Right renal pelvis (tissue), 4 donors: ENCODE data around the gene SLC6A12. TPM values are rescaled to one million over a fixed set of nuclear protein-coding genes. Genes with fewer than 3 reads are reported as not detected.
"Not testable (repeated sequence)": the region's sequence is repeated elsewhere in the genome, so short reads cannot be mapped to it uniquely, and the experiment has no call there.

ENCODE experiments used
- DNase-seq, 4 donors: peaks; one replicate each; pipeline ENCODE4 v3.0.0-alpha.2; 2013; ENCODE audit warnings: low read depth in 4 of 4, low spot score in 3 of 4, missing footprints in 1 of 4
- polyA plus RNA-seq, 4 donors: library from polyadenylated mRNA; unstranded; fragments of 120-200 nt; gene quantifications; one replicate each; pipeline ENCODE4 v1.2.1, GENCODE V29; 2013; ENCODE audit not compliant: insufficient read length in 4 of 4

The SLC6A12 gene
- polyA plus RNA-seq, 4 donors = 14.0 to 18.5 (median 15.3) TPM

GRCh38 chr12:202081-202731 lies 11.8 kb downstream of the SLC6A12 start:
- no peak for DNase-seq

- no peak for DNase-seq
Observed at GRCh38 chr12:201361-201760, 12.6 kb downstream of the SLC6A12 start.

GRCh38 chr12:198705-199104 lies 15.3 kb downstream of the SLC6A12 start:
- DNase-seq = no peak

GRCh38 chr12:197911-198695 lies 15.9 kb downstream of the SLC6A12 start:
- DNase-seq = no peak

- no peak for DNase-seq
Observed at GRCh38 chr12:197347-197746, 16.6 kb downstream of the SLC6A12 start.

GRCh38 chr12:196436-196835 lies 17.5 kb downstream of the SLC6A12 start:
- no peak for DNase-seq

GRCh38 chr12:195951-196350 lies 18.0 kb downstream of the SLC6A12 start:
- DNase-seq = no peak

GRCh38 chr12:195156-195555 lies 18.8 kb downstream of the SLC6A12 start:
- DNase-seq = no peak

GRCh38 chr12:194276-194675 lies 19.7 kb downstream of the SLC6A12 start:
- DNase-seq = no peak

DNA sequence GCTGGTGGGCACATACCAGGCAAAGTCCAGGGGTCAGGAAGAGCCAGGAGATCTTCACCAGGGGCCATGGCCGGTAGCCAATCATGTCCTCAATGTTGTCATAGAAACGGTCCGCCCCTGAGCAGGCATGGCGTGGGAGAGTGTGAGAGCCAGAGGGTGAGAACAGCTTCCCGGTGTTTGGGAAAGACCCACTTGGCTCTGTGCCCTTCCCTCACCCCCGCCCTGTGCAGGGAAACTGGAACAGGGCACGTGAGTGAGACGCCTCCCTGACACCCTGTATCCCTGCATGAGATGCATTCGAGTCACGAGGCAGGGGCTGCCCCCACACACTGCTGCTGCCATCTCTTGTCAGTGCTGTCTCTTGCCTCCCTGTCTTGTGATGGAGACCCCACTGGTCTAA lies 20.7 kb downstream of the SLC6A12 start:
- no peak for DNase-seq

DNA sequence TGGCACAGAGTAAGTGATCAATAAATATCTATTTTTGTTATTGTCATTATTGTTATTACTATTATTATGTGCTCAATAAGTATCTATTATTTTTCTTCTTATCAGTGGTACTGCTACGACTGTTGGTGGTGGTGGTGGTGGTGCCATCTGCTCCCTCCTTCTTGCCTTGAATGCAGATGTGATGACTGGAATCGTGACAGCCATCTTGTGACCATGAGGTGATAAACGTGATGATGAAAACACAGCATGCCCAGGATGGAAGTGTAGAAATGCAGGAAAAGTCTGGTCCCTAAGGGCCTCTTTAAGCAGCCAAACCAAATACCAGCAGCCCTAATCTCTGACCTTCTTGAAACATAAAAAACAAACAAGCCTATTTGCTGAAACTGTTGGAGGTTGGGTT lies 22.4 kb downstream of the SLC6A12 start:
- DNase-seq = no peak

DNA sequence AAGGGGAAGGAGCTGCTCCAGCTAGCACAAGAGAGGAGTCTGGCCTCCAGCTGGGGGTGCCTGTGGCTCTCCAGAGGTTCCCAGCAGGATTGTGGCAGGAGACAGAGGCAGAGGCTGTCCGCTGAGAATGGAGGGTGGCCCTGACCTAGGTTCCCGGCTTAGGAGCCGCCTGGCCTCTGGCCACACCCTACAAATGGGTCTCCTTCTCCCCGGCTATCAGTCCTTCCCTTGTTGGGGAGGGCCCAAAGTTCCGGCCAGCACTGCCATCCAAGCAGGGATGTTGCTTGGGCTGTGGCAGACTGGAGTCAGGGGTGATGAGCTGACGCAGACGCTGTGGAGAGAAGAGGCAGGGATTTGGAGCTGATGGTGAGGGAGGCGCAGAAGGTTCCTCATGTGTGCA lies 23.1 kb downstream of the SLC6A12 start:
- no peak for DNase-seq

DNA sequence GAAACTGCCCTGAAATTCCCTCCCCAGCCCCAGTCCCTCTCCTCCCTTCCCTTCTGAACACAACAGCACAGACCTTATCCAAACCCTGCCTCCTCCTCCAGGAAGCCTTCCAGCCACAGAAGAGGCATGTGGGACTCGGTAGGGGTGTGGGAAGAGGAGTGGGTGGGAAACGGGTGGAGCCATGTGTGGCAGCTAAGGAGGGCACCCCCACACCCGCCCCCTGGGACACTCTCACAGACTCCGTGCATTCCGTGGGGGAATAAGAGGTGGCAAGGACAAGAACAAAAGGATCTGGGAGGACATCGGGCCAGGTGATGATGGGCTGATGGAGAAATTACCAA lies 24.4 kb downstream of the SLC6A12 start:
- DNase-seq = no peak

DNA sequence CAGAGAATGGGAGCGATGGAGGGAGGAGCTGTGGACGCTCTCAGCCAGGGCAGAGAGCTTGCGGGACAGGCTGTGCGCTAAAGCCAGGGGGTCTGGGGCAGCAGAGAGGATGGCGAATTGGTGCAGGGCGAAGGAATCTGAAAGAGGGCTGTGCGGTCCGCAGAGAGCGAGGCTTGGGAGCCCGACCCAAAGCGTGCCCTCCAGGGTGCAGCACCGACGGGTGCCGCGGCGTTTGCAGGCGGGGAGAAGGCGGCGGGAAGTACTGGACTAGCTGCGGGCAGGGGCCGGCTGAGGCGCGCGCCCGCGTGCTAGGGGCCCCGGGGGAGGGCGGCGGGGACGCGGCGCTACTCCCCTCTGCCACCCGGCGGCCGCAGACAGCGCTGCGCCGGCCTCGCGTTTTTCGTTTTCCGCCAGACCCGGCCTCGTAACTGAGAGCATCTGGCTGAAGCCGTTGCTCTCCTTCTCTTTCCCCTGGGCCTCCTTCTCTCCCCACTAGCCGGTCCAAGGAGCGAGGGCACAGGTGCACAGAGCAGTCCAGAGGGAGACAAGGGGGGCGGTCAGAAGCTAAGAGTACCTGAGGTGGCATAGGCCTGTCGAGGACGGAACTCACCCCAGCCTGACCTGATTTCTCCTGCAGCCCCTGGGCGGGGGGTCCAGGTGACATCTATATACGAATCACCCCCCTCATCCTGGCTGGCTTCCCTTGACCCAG lies 24.9 kb downstream of the SLC6A12 start:
- DNase-seq = peak in 3 of 4 donors; percentile 55 to 60 (median 56)

- not testable (repeated sequence) for DNase-seq
Observed at GRCh38 chr12:187986-188909, 25.7 kb downstream of the SLC6A12 start.

GRCh38 chr12:186006-186625 lies 27.8 kb downstream of the SLC6A12 start:
- no peak for DNase-seq

DNA sequence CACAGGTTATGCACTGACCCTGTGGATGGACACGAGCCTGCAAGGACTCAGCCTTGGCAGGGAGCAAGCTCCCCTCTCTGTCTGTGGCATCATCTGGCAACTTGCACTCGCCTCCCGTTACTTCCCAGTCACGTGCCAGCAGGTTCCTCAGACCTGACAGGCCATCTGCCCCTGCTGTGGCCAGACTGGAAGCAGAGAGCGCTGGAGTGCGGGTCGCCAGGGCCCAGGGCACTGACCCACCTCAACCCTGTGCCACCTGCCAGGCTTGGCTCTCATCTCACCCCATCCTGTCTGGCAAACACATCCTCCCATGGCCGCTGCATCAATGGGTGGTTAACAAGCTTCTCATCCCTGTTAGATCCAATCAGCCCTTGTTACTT lies 28.4 kb downstream of the SLC6A12 start:
- no peak for DNase-seq

GRCh38 chr12:184811-185575 lies 29.0 kb downstream of the SLC6A12 start:
- DNase-seq = no peak

- no peak for DNase-seq
Observed at GRCh38 chr12:182381-182892, 31.5 kb downstream of the SLC6A12 start.
